Measurements from ENCODE around the gene PTCH1.

The PTCH1 gene

GRCh38 chr9:95409650-95410426, 106.9 kb downstream of the PTCH1 start:
- H3K4me3 ChIP-seq (ENCODE audit: low read length) = no peak overlapping the region
- DNase-seq (ENCODE audit: low read depth) = peak; percentile 86
- no peak for TF ChIP-seq CTCF (conservative IDR thresholded peaks at IDR 0.05; ENCODE audit: low read length)

- no peak overlapping the region for H3K4me3 ChIP-seq (ENCODE audit: low read length)
- TF ChIP-seq CTCF (conservative IDR thresholded peaks at IDR 0.05; ENCODE audit: low read length) = no peak
- DNase-seq (ENCODE audit: low read depth) = no peak
Measured at GRCh38 chr9:95407524-95407923, 109.2 kb downstream of the PTCH1 start.

- no peak overlapping the region for H3K4me3 ChIP-seq (ENCODE audit: low read length)
- peak; percentile 73 for DNase-seq (ENCODE audit: low read depth)
- no peak for TF ChIP-seq CTCF (conservative IDR thresholded peaks at IDR 0.05; ENCODE audit: low read length)
Measured at GRCh38 chr9:95406121-95406520, 110.7 kb downstream of the PTCH1 start.

- no peak for TF ChIP-seq CTCF (conservative IDR thresholded peaks at IDR 0.05; ENCODE audit: low read length)
- H3K4me3 ChIP-seq (ENCODE audit: low read length) = no peak overlapping the region
- DNase-seq (ENCODE audit: low read depth) = no peak
Measured at GRCh38 chr9:95399261-95399660, 117.5 kb downstream of the PTCH1 start.

Measured in AG10803 (cell line).